NCI-H2196 treated with DMSO at 0.1 percent for 48 hours (cell line): ENCODE data around the gene KRTAP10-1.
"Not testable (repeated sequence)": the region's sequence is repeated elsewhere in the genome, so short reads cannot be mapped to it uniquely, and the experiment has no call there.

Experiments used
- DNase-seq: peaks from one replicate; lab custom pipeline; 2025; ENCODE audit not compliant: unreplicated experiment; lab: John Stamatoyannopoulos, UW

KRTAP10-1 gene

GRCh38 chr21:44571844-44572782 is 32.1 kb upstream of the KRTAP10-1 start:
- DNase-seq, result no peak

GRCh38 chr21:44571296-44571695 is 31.3 kb upstream of the KRTAP10-1 start:
- DNase-seq, result no peak

GRCh38 chr21:44569861-44570517 is 30.0 kb upstream of the KRTAP10-1 start:
- no peak for DNase-seq

- no peak for DNase-seq
Observed at GRCh38 chr21:44568667-44569556, 28.9 kb upstream of the KRTAP10-1 start.

GRCh38 chr21:44568261-44568660 is 28.3 kb upstream of the KRTAP10-1 start:
- DNase-seq, result no peak

- no peak for DNase-seq
Observed at GRCh38 chr21:44567481-44568171, 27.6 kb upstream of the KRTAP10-1 start.

GRCh38 chr21:44566403-44566802 is 26.4 kb upstream of the KRTAP10-1 start:
- DNase-seq, result no peak

- no peak for DNase-seq
Observed at GRCh38 chr21:44564886-44565598, 25.0 kb upstream of the KRTAP10-1 start.

GRCh38 chr21:44564099-44564498 is 24.1 kb upstream of the KRTAP10-1 start:
- DNase-seq, result no peak

- DNase-seq, result no peak
Observed at GRCh38 chr21:44558695-44559094, 18.7 kb upstream of the KRTAP10-1 start, which contains the start of gene KRTAP10-3. TSS of gene KRTAP10-3 (minus strand) at chr21:44558795. CDS start at chr21:44558715, 80 bp downstream.

- DNase-seq, result not testable (repeated sequence)
Observed at GRCh38 chr21:44558329-44558675, 18.3 kb upstream of the KRTAP10-1 start.

GRCh38 chr21:44557491-44558328 is 17.7 kb upstream of the KRTAP10-1 start:
- DNase-seq, result no peak

- DNase-seq, result no peak
Observed at GRCh38 chr21:44556879-44557278, 16.9 kb upstream of the KRTAP10-1 start.

GRCh38 chr21:44555200-44555875 is 15.3 kb upstream of the KRTAP10-1 start:
- no peak for DNase-seq

GRCh38 chr21:44552681-44553080 is 12.7 kb upstream of the KRTAP10-1 start:
- no peak for DNase-seq

GRCh38 chr21:44552136-44552535 is 12.1 kb upstream of the KRTAP10-1 start:
- no peak for DNase-seq

- DNase-seq, result no peak
Observed at GRCh38 chr21:44551340-44551961, 11.5 kb upstream of the KRTAP10-1 start, which contains the start of gene KRTAP10-2. TSS of gene KRTAP10-2 (minus strand) at chr21:44551505. CDS start at chr21:44551458, 47 bp downstream.

GRCh38 chr21:44550807-44551206 is 10.8 kb upstream of the KRTAP10-1 start:
- DNase-seq, result no peak
